Measurements from ENCODE around the gene LRRC51.

Gene LRRC51

DNA sequence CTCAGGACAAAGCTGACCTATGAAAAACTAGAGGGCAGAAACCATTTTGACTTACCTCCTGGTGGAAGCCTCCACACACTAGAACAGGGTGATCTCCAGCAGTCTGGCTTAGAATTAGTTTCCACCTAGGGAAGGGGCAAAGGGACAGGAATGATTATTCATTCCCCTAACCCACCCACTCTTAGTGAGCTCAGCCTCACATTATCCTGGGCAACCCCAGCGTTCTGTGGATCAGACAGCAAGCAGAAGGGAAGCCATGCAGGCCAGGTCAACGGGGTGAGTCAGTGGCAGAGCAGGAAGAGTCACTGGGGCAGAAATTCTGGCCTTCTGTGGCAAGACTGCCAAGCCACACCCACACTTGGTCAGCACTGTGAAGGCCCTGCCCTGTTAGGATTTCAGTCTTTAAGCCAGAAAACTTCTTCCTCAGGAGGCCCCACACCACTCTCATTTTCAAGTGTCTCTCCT lies 10.8 kb upstream of the LRRC51 start:
- peak; percentile 56 for DNase-seq (ENCODE audit: low spot score)

DNA sequence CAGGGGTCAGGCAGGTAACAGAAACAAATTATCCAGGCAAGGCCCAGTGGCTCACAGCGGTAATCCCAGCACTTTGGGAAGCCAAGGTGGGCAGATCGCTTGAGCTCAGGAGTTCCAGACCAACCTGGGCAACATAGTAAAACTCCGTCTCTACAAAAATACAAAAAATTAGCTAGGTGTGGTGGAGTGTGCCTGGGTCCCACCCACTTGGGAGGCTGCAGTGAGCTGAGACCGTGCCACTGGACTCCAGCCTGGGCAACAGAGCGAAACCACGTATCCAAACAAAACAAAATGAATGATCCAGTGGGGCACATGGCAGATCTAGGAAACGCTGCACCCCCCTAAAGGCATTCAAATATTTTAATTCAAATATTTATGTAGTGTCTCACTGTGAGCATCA lies 10.2 kb upstream of the LRRC51 start:
- no peak for DNase-seq (ENCODE audit: low spot score)

DNA sequence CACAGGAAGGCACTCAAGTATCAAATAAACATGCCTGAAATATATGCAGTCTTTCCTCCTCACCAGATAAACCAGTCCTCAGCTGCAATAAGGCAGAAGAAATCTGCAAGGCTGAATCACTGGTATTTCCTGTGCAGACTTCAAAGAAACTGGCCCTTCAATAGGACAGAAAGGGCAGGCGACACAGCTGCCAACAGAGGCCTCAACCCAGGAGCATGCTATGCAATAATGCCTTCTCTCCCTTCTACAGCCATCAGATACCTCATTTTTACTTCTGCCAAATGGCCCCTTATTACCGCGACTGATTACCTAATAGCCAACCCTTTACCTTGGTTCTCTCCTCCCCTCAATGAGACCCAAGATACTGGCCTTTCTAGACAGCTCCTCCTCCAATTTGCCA lies 8.3 kb upstream of the LRRC51 start:
- DNase-seq (ENCODE audit: low spot score): peak; percentile 57

DNA sequence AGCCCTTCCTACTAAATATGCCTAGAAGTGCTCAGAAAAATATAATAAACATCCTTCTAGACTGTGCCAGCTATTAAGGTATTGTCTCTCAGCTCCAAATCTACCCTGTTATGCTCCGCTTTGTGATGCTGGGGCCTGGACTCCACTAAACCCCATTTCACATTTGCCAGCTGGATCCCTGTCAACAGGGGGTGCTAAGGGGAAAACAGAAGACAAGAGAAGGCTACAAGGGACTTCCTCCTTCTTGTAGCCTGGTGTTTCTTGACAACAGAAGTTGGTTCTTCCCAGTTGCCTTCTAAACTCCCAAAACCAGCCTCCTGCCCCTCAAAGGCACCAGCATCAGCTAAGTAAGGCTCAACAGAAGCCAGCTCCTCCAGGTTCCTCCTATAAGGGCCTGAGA lies 5.5 kb upstream of the LRRC51 start:
- DNase-seq (ENCODE audit: low spot score): no peak

DNA sequence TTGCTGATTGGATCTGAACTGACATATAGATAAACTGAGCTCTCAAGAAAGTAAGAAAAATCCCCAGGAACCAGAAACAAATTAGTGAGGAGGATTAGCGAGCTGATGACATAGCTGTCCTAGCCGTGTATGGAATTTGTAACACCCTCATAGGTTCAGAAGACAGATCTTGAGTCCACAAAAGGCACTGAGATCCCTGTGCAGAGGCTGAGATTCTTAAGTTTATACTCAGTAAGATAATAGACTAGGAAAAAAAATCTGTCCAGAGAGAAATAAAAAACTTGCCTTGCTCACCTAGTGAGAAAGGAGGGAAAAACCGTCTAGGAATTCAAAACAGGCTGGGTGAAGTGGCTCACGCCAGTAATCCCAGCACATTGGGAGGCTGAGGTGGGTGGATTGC lies 4.9 kb upstream of the LRRC51 start:
- DNase-seq (ENCODE audit: low spot score): no peak

DNA sequence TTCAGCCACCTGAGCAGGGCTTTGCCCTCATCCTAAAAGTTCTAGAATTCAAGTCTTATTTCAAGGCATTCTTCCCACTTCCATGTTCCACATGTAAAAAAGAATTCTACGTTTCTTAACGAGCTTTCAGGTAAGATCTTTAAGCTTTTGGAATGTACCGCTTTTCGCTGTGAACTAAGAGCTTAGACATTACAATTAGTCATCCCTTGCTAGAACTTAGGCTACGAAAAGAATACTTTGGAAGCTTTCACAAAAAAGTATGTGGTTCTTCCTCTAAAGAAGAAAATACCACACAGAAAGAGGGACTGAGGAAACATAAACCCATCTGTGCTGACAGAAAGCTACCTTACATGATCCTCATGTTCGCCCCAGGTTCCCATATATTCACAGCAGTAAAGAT lies 2.2 kb upstream of the LRRC51 start:
- no peak for DNase-seq (ENCODE audit: low spot score)

DNA sequence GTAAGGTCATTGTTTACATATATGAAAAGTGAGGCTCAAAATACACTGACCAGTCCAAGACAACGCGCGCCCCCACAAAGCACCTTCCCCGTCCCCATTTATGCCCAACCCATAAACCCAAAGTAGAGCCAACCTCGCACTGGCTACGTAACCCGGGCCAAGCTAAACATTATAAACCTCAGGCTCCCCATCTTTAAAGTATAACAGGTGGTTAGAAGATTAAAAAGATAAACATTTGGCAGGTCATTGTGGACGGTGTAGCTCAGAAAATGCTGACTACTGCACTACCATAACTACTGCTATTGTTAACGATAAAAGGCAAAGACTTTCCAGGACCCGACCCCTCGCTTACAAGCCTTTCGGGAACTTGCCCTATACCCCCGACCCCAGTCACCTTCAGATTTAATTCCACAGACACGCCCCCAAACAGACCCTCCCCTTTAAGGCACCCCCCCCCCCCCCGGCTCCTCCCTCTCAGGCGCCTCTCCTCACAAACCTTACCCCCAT lies 778 bp upstream of the LRRC51 start:
- DNase-seq (ENCODE audit: low spot score): no peak

DNA sequence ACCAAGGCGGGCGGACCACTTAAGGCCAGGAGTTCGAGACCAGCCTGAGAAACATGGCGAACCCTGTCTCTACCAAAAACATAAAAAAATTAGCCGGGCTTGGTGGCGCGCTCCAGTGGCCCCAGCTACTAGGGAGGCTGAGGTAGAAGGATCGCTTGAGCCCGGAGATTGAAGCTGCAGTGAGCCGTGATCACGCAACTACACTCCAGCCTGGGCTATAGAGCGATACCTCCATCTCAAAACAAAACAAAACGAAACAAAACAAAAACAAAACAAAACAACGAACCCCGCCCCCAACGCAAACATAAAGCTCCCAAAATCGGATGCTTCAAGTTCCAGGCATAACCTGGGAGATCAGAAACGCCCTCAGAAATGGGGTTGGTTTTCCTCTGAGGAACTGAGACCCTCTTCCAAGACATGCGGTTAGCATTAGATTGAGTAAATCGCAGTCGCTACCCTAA lies 564 bp downstream of the LRRC51 start:
- DNase-seq (ENCODE audit: low spot score): no peak

DNA sequence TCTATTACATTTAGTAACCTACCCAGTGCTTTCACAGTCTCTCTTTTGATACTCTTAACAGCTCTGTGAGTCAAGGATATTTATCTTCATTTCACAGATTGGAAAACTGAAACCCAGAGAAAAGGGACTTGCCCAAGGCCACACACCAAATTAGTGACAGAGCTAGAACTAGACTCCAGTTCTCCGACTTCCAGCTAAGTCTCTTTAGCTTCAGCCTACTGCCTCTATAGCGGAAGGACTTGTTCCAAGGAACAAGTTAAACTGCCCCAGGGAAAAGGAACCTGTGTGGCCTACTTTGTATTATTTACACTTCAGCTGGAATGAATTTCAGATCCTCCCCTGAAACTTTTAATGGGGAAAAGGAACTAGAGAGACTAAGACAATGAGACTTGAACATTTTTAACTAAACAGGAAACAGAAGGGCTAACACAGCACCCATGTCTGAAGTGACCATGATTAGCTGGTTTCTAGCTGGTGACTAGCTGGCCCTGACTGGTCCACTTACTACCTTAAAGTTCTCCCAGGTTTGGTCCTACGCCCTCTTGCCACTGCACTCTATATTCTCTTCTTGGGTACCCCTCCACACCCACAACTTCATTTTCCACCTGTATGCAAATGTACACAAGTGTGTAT lies 1.3 kb downstream of the LRRC51 start:
- no peak for DNase-seq (ENCODE audit: low spot score)

DNA sequence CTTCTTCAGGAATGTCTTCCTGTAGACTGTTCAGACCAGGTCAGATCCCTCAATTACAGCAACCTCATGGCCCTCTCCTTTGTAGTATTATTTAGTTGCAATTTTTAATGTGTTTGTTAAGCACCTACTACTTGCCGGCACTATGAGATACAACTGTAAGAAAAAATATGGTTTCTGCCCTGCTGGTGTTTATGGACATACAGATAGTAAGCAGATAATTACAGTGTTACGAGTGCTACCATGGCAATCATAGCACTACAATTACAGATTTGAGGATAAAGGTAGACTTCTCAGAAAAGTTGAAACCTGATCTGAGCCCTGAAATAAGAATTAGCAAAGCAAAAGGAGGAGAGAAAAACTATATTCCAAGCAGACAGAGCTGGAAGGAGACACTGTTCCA lies 2.8 kb downstream of the LRRC51 start:
- no peak for DNase-seq (ENCODE audit: low spot score)

DNA sequence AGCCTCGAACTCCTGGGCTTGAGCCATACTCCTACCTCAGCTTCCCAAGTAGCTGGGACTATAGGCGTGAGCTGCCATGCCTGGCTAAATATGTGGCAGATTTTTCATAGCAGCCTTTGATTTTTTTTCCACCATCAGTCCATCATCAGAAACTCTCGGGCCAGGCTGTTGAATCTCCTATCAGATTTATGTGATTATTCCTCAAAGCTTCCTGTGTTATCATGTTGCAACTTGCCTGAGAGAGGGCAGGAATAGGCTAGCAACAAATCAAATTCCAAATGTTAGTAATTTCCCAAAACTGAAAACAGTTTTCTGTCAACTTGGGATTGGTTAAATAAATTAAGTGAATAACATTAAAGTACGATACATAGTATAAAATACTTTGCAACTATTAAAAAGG lies 3.4 kb downstream of the LRRC51 start:
- no peak for DNase-seq (ENCODE audit: low spot score)

DNA sequence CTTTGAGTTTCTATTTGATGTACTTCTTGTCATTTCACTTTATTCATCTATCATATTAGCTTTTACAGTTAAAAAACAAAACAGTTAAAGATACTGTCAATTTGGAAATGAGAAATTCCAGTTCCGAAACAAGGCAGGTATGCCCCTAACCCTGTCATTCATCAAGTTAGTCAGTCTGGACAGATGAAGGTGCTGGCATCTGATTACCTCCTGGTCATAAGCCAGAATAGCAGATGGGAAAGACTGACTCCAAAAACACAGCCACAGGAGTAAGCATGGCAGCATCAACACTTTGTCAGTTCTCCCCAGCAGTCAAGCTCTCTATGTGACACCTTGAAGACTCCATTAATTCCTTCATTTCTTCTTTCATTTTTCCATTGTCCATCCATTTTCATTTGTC lies 4.3 kb downstream of the LRRC51 start:
- DNase-seq (ENCODE audit: low spot score): no peak

DNA sequence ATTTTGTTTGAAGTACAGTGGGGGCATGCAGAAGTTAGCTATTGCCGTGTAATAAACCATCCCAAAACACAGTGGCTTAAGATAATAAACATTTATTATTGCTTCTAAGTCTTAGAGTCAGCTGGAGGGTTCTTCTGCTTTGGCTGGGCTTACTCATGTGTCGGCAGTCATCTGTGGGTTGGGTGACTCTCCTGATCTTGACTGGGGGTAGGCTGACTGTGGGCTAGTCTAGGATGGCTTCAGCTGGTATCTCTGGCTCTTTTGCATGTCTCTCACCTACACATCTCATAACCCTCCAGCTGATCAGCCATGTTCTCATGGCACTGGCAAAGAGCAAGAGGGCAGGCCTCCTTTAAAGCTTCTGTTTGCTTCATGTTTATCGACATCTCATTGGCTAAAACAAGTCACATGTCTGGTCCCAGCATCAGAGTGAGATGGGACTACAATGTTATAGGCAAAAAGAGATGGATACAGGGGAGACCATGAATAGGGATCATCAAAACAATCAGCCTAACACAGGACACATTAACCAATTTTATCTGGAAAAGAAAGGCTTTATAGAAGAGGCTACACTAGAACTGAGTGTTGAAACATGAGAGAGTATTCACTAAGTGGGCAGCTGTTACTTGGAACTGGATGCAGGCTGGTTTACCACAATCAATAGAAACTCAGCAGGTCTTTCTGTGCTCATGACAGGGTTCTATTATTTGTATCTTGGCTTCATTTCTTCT lies 5.1 kb downstream of the LRRC51 start:
- DNase-seq (ENCODE audit: low spot score): no peak

DNA sequence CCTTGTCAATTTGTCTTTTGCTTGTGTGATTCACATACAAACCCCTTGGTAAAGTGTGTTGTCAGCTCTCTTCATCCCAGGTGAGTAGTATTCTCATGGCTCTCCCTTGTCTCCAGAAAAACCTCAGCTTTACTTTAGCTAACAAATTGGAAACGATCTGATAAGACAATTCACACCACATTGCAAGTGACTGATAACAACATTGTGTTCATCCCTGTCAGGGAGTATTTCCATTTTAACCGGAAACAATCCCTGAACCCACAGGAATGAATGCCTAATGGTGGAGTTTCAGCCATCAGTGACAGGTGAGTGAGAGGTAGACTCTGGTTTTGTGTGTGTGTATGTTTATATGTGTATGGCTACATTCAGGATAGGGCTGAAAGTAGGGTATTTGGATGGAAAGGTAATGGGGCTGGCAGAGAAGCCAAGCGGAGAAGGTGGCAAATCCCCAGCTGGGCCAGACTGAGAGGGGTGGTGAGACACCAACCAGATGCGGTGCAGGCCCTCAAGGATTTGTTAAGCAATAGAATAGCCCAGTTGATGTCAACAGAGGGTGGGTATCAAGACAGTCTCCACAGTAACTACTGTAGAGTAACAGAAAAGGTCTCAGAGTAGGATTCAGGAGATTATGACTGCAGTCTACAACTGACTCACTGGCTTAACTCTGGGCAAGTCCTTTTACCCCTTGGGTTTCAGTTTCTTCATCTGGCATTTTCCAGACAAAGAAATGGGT lies 7.6 kb downstream of the LRRC51 start:
- no peak for DNase-seq (ENCODE audit: low spot score)

DNA sequence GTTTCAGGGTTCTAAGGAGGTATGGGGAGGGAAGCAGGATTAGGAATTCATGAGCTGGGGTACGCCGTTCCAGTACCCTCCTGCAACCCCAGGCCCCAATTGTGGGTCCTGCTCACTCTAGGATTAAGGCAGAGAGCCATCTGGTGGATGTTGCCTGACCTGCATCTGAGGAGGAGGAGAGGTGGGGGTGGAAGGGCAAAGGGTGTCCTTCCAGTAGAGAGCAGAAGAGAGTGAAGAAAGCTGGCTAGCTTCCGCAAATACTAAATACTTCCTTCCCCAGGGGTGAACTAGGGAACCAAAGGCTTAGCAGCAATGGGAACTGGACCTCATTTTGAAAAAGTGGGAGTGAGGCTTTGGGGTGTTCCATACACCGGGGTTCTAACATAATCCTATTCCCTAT lies 10.6 kb downstream of the LRRC51 start:
- peak; percentile 68 for DNase-seq (ENCODE audit: low spot score)

DNA sequence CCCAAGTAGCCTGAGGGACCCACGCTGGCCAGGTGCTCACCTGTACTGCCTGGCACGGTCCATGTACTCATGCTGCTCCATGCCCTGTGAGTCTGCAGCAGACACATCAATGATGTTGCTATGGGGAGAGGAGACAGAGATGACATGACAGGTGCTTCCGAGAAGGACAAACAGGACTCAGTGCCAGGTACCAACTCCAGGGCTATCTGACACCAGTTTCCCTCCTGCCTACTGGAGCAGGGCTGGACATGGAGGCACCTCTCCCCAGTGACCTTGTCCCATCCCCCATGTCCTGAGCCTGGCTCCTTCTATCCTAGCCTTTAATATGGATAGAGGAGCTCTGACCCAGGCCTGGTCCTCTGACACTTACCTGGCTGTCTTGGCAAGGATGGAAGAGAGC lies 18.1 kb downstream of the LRRC51 start:
- DNase-seq (ENCODE audit: low spot score): no peak

DNA sequence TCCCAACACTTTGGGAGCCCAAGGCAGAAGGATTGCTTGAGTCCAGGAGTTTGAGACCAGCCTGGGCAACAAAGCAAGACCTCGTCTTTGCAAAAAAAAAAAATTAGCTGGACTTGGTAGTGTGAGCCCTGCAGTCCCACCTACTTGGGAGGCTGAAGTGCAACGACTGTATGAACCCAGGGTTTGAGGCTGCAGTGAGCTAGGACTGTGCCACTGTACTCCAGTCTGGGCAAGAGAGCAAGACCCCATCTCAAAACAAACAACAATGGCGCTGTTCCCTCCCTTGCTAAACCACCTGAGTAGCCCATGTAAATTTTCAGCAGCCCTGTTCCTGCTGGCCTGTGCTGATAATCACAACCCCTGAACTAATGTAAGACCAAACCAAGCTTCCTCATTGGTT lies 19.4 kb downstream of the LRRC51 start:
- DNase-seq (ENCODE audit: low spot score): no peak

DNA sequence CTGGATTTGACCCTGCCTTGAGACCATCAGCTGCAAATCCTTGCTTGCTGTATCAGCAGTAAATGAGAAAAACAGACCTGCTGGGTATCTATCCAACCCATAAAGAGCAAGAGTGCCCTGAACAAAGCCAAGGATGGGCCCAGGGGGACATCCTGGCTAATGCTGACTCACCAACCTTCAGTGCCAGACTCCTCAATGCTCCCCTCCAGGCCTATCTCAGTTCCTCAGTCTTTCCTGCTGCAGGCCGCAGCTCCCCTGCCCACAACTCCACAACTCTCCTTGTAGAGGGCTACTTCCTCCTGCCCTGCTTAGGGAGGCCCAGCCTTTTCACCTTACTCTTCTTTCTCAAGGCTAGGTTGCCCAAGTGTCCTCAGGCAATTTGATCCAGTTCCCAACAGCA lies 19.8 kb downstream of the LRRC51 start:
- no peak for DNase-seq (ENCODE audit: low spot score)

DNA sequence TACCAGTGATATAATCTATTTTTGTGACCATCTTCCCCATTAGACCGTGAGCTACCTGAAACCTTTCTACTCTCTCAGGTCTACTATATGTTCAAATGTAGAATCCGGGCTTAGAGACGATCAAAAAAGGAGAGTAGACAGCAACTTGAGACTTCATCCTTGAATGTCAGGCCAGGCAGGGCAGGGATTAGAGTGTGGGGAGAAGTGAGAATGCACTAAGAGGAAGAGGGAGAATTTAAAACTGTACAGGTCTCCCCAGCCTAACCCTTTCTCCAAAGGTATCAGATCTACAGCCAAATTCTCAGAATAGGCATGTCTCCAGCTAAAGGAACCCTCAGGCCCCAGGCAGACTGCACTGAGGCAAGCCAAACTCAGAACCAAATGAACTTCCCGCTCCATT lies 21.5 kb downstream of the LRRC51 start:
- DNase-seq (ENCODE audit: low spot score): no peak

DNA sequence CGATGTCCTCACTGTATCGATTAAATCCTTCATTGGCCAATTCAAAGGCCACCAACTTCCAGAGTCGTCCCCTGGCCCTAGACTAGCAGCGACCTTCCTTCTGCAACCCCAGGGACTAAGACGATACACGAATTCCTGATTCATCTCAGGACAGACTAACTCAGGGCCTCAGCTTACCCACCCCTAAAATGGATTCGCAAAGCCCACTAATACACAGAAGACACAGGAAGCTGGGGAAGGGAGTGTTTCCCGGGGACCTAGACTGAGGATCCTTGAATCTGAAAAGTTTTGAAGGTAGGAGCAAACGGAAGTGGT lies 21.9 kb downstream of the LRRC51 start:
- no peak for DNase-seq (ENCODE audit: low spot score)

DNA sequence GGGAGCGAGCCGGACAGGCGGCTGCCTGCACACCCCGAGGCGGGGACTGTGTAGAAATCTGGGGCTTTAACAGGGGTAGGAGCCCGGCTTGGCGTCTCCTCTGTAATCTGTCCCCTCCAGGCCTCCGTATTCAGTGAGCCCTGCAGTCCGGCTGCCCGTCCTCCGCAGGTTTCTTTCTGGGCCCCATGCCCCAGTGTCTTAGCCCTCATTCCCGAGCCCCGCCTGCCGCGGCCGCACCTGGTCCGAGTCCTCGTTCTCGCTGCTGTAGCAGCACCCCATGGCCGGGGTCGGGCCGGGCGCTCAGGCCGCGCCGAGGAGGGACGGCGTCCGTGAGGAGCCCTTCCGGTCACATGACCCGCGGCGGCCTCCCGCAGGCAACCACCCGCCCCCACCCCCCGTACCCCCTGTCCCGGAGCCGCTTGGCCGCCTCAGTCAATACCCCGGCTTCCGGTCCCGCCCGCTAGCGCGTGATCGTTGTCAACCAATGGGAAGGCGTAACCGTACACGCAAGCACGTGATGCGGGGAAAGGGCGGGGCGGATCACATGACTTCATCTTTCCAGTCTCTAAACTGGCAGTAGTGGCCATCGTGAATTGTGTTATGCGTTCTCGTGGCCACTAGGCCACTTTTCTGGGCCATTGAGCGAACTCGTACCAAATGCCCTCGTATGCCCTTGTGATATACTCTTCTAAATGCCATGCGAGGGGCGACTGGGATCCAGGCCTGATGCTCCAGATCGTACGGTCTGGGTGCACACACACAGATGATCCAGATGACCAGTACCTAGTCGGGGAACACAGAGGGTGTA lies 22.5 kb downstream of the LRRC51 start, which contains the start of gene LAMTOR1:
Gene LAMTOR1 (minus strand): TSS at position 352 of the 808 bp plus-strand sequence. CDS start 73 bp downstream, at position 279.
- peak; percentile 91 for DNase-seq (ENCODE audit: low spot score)

DNA sequence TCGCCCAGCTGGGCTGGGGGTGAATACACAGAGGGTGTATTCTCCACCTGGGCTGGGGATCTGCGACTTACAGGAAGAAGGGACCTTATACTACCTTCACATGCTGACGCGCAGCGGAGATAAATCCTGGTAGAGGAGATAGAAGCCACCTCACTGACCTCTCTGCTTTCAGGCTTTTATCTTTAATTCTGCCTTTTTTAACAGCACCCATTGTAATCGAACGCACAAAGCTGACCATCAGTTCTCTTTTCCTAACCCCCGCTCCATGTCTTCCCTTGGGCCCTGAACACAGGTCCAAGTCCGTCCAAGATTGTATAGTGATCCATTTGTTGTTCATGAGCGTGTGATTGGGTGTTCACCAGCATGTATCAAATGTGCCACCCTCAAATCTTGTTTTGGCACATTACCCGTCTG lies 23.1 kb downstream of the LRRC51 start:
- no peak for DNase-seq (ENCODE audit: low spot score)

All from COLO829 (cell line).